RWPE2 (cell line): ENCODE results near the gene COPS4.

Experiments used
- ATAC-seq: fragments of 200-7000 bp; cut with Tn5 transposase; 3 replicates; pipeline ENCODE4 v1.9.1; 2021; ENCODE audit warnings: low read depth
- DNase-seq: peaks from one replicate; pipeline ENCODE4 v3.0.0-alpha.2; 2020; ENCODE audit warnings: low spot score
- H3K27ac ChIP-seq: fragments of 450-650 bp; 2 replicates; pipeline ENCODE4 v1.5.1; 2017; ENCODE audit warnings: mild to moderate bottlenecking; ENCODE audit not compliant: poor library complexity, severe bottlenecking
- H3K27me3 ChIP-seq: fragments of 250-450 bp; sonication (Bioruptor Pico); 2 replicates; pipeline ENCODE4 v1.5.1; 2021; ENCODE audit warnings: mild to moderate bottlenecking, moderate library complexity; ENCODE audit not compliant: insufficient read depth, poor library complexity, severe bottlenecking
- H3K36me3 ChIP-seq: fragments of 250-450 bp; sonication (Bioruptor Pico); 2 replicates; pipeline ENCODE4 v1.5.1; 2020; ENCODE audit warnings: low read depth, mild to moderate bottlenecking, moderate library complexity
- H3K4me1 ChIP-seq: fragments of 250-450 bp; sonication (Bioruptor Pico); 2 replicates; pipeline ENCODE4 v1.5.1; 2021; ENCODE audit warnings: mild to moderate bottlenecking, moderate library complexity; ENCODE audit not compliant: insufficient read depth, poor library complexity, severe bottlenecking
- H3K4me3 ChIP-seq: fragments of 250-450 bp; sonication (Bioruptor Pico); 2 replicates; pipeline ENCODE4 v1.5.1; 2021; ENCODE audit warnings: mild to moderate bottlenecking, moderate library complexity; ENCODE audit not compliant: severe bottlenecking
- H3K9me3 ChIP-seq: fragments of 250-450 bp; sonication (Bioruptor Pico); 2 replicates; pipeline ENCODE4 v1.5.1; 2021; ENCODE audit warnings: mild to moderate bottlenecking, moderate library complexity; ENCODE audit not compliant: severe bottlenecking
- CTCF ChIP-seq: fragments of 450-650 bp; IDR thresholded peaks from one replicate; pipeline ENCODE4 v1.5.1; 2017; ENCODE audit warnings: mild to moderate bottlenecking, moderate library complexity; ENCODE audit not compliant: poor library complexity, severe bottlenecking

COPS4 gene

GRCh38 chr4:83010522-83011318 lies 24.3 kb upstream of the COPS4 start, which contains the start of gene LIN54:
Gene LIN54 (minus strand): TSS chr4:83010823. CDS start chr4:82984844, 25,979 bp downstream.
- peak; percentile 57 for ATAC-seq
- Histone ChIP-seq H3K27ac (peak within 1 kb of the TSS; percentile 75), H3K9me3 (no peaks in the 10 kb centered on the region), H3K4me3 (peak within 1 kb of the TSS; percentile 96), H3K27me3 (no peaks in the 10 kb centered on the region), H3K4me1 (peaks cover 19% of the 10 kb centered on the region), H3K36me3 (no peaks in the 10 kb centered on the region)
- TF ChIP-seq CTCF: no peak
- DNase-seq: peak; percentile 74

- Histone ChIP-seq H3K4me1 (peaks cover 19% of the 10 kb centered on the region), H3K4me3 (peak overlapping the region; percentile 96), H3K27me3 (no peaks in the 10 kb centered on the region), H3K9me3 (no peaks in the 10 kb centered on the region), H3K27ac (peak overlapping the region; percentile 75), H3K36me3 (no peaks in the 10 kb centered on the region)
- peak; percentile 2; the same call in 1 of the 3 replicates for ATAC-seq
- TF ChIP-seq CTCF: no peak
- no peak for DNase-seq
Observed at GRCh38 chr4:83011689-83012199, 23.2 kb upstream of the COPS4 start.

- Histone ChIP-seq H3K4me3 (peak overlapping the region; percentile 96), H3K27me3 (no peaks in the 10 kb centered on the region), H3K27ac (peak overlapping the region; percentile 75), H3K4me1 (peaks cover 19% of the 10 kb centered on the region), H3K9me3 (no peaks in the 10 kb centered on the region), H3K36me3 (no peaks in the 10 kb centered on the region)
- peak; percentile 8 for ATAC-seq
- TF ChIP-seq CTCF: no peak
- peak; percentile 61 for DNase-seq
Observed at GRCh38 chr4:83012200-83012686, 22.7 kb upstream of the COPS4 start.

- Histone ChIP-seq H3K4me3 (peak overlapping the region; percentile 96), H3K36me3 (no peaks in the 10 kb centered on the region), H3K4me1 (peaks cover 19% of the 10 kb centered on the region), H3K9me3 (no peaks in the 10 kb centered on the region), H3K27ac (peak overlapping the region; percentile 75), H3K27me3 (no peaks in the 10 kb centered on the region)
- peak; percentile 40 for TF ChIP-seq CTCF
- DNase-seq: peak; percentile 92
- peak; percentile 79 for ATAC-seq
Observed at GRCh38 chr4:83012687-83013419, 22.1 kb upstream of the COPS4 start.
